Lung (tissue), 12 donors: Measurements from ENCODE around the gene TMEM245. TPM values are rescaled to one million over a fixed set of nuclear protein-coding genes. Genes with fewer than 3 reads are reported as not detected.

Experiments used
- ATAC-seq: fragments of 200-7000 bp; cut with Tn5 transposase; one replicate; pipeline ENCODE4 v1.9.1; 2020; ENCODE audit warnings: moderate number of reproducible peaks; ENCODE audit not compliant: insufficient read depth, low FRiP score
- DNase-seq, 3 donors: peaks; one replicate each; pipeline ENCODE4 v3.0.0-alpha.2; 2013 to 2017
- H3K27ac ChIP-seq, 2 donors: one replicate each; pipeline ENCODE4 v1.5.1; 2013; ENCODE audit warnings: mild to moderate bottlenecking in 2 of 2, moderate library complexity in 2 of 2, control low read depth in 1 of 2, inconsistent platforms in 1 of 2, low read depth in 1 of 2, low read length in 1 of 2
- H3K27me3 ChIP-seq, 3 donors: one replicate each; pipeline ENCODE4 v1.5.1; 2013; ENCODE audit warnings: low read length in 2 of 3; ENCODE audit not compliant: control insufficient read depth in 3 of 3, insufficient read depth in 3 of 3
- H3K36me3 ChIP-seq, 4 donors: one replicate each; pipeline ENCODE4 v1.5.1; 2013; ENCODE audit warnings: low read length in 4 of 4, mild to moderate bottlenecking in 1 of 4, moderate library complexity in 1 of 4; ENCODE audit not compliant: control insufficient read depth in 4 of 4, insufficient read depth in 4 of 4
- H3K4me1 ChIP-seq, 5 donors: one replicate each; pipeline ENCODE4 v1.5.1; 2013; ENCODE audit warnings: low read length in 5 of 5, mild to moderate bottlenecking in 2 of 5, moderate library complexity in 1 of 5; ENCODE audit not compliant: control insufficient read depth in 5 of 5, insufficient read depth in 5 of 5
- H3K4me3 ChIP-seq: one replicate; pipeline ENCODE4 v1.5.1; 2013; ENCODE audit warnings: mild to moderate bottlenecking, control low read depth, moderate library complexity
- H3K9ac ChIP-seq, 2 donors: one replicate each; pipeline ENCODE4 v1.5.1; 2013; ENCODE audit warnings: low read length in 2 of 2, control low read depth in 1 of 2; ENCODE audit not compliant: insufficient read depth in 1 of 2
- H3K9me3 ChIP-seq, 4 donors: one replicate each; pipeline ENCODE4 v1.5.1; 2013; ENCODE audit warnings: low read length in 3 of 4, mild to moderate bottlenecking in 1 of 4, moderate library complexity in 1 of 4; ENCODE audit not compliant: control insufficient read depth in 4 of 4, insufficient read depth in 3 of 4
- WGBS, 2 donors: extraction: QIAGEN DNeasy Blood & Tissue Kit; methylation state at CpG; one replicate each; pipeline ENCODE4 v1.1.7; 2013; 5-methylcytosine and 5-hydroxymethylcytosine counted together
- polyA plus RNA-seq, 2 donors: library from polyadenylated mRNA; stranded (reverse); fragments of 200-250 nt; gene quantifications; one replicate each; pipeline ENCODE4 v1.2.1, GENCODE V29; 2013
- total RNA-seq, 2 donors: library from RNA; depleted of rRNA in 1 of 2; stranded (reverse); fragments of >200 nt in 1 of 2; gene quantifications; one replicate each; pipeline ENCODE4 v1.2.1, GENCODE V29; 2014 to 2021
- TF ChIP-seq, protein P1 (sequence below): IDR thresholded peaks from 2 replicates; pipeline ENCODE4 v1.5.1; 2012; ENCODE audit warnings: mild to moderate bottlenecking; ENCODE audit errors: control extremely low read depth, extremely low read depth
- donor health status: control.
- donor health status: control.
- donor health status: Bipolar disorder and iron deficiency.
- donor health status: healthy.
- donor health status: DM: yes; HTN: yes; CAD: no.

The TMEM245 gene
- total and polyA plus RNA-seq, 4 donors = 15.0 to 137 (median 42.0) TPM

DNA sequence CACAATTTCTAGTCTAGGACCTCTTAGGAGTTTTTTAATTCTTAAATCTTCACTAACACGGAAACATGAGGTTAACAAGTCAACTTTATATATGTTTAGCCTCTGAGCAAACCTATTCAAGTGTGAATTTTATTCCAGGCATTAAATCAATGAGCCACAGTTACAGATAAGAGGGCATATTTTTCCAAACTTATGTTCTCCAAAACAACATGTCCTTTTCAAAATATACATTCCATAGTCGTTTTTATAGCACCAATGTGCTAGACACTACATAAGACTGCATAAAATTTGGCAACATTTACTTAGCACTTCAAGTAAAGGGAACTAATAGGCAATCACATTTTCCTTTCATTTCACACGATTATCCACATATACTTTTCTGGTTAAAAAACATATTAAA is 6.5 kb downstream of the TMEM245 start:
- Histone ChIP-seq H3K4me3 (no peak overlapping the region), H3K9ac (no peak overlapping the region), H3K27ac (peak overlapping the region in 1 of 2 donors; percentile 85), H3K9me3 (no peaks in the 10 kb centered on the region), H3K27me3 (no peaks in the 10 kb centered on the region), H3K36me3 (peaks cover 0 to 5% (median 0%) of the 10 kb centered on the region in 4 donors), H3K4me1 (peaks cover 9 to 44% (median 24%) of the 10 kb centered on the region in 5 donors)
- TF ChIP-seq, protein P1, sequence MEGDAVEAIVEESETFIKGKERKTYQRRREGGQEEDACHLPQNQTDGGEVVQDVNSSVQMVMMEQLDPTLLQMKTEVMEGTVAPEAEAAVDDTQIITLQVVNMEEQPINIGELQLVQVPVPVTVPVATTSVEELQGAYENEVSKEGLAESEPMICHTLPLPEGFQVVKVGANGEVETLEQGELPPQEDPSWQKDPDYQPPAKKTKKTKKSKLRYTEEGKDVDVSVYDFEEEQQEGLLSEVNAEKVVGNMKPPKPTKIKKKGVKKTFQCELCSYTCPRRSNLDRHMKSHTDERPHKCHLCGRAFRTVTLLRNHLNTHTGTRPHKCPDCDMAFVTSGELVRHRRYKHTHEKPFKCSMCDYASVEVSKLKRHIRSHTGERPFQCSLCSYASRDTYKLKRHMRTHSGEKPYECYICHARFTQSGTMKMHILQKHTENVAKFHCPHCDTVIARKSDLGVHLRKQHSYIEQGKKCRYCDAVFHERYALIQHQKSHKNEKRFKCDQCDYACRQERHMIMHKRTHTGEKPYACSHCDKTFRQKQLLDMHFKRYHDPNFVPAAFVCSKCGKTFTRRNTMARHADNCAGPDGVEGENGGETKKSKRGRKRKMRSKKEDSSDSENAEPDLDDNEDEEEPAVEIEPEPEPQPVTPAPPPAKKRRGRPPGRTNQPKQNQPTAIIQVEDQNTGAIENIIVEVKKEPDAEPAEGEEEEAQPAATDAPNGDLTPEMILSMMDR = no peak
- 41 to 70% methylated on average over 3 of the region's 3 CpGs for WGBS, 2 donors
- no peak for DNase-seq
- no peak for ATAC-seq

DNA sequence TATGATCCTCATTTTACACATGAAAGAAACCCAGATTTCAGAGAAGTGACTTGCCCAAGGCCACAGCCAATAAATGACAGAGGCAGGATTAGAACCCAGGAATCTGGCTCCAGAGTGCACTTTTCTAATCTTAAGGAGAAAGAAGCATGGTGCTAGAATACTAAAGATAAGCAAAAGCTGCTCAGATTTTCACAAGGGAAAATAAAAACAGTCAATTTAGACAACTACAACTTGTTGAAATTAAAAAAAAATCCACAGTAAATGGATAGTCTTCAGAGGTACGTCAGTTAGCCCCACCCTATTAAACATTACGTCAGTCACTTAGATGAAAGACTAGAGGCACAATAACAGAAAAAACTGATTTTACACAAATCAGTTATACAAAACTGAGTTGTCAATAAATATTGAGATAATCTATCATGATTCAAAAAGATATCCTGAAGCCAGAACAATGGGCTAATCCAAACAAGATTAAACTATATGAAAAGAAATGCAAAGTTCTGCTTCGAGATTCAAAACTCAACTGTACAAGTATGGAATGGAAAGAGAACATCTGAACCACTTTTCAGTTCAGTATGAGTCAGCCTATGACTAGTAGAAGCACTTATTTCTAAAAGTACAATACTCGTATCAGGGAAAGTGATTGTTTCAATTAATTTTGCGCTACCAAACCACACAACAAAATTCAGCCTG is 9.3 kb downstream of the TMEM245 start:
- Histone ChIP-seq H3K9ac (no peak overlapping the region), H3K4me1 (peaks cover 5 to 34% (median 17%) of the 10 kb centered on the region in 5 donors), H3K27me3 (no peaks in the 10 kb centered on the region), H3K27ac (peak overlapping the region; percentile 47 to 87), H3K9me3 (peaks cover 0 to 1% (median 0%) of the 10 kb centered on the region in 4 donors), H3K4me3 (no peak overlapping the region), H3K36me3 (peaks cover 0 to 3% (median 1%) of the 10 kb centered on the region in 4 donors)
- peak; percentile 22 for ATAC-seq
- TF ChIP-seq, protein P1 = no peak
- WGBS, 2 donors = 28 to 56% methylated on average over 5 of the region's 5 CpGs
- no peak for DNase-seq

DNA sequence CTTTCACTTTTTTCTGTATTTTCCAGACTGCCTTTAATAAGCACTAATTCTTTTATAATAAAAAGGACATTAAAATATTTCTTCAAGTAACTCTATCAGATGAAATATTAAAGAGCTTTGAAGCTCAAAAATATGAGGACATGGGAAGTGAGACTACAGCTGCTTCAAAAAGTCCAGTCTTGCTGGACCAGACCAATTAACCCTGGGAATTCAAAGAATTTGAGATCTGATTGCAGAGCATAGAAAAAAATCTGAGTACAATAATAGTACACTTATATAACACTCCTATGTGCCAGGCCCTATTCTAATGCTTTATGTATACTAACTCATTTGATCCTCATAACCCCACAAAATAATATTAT is 9.8 kb downstream of the TMEM245 start:
- Histone ChIP-seq H3K9ac (no peak overlapping the region), H3K4me3 (no peak overlapping the region), H3K4me1 (peaks cover 5 to 34% (median 17%) of the 10 kb centered on the region in 5 donors), H3K36me3 (peaks cover 0 to 7% (median 4%) of the 10 kb centered on the region in 4 donors), H3K27ac (peak overlapping the region; percentile 47 to 87), H3K9me3 (peaks cover 0 to 2% (median 0%) of the 10 kb centered on the region in 4 donors), H3K27me3 (no peaks in the 10 kb centered on the region)
- DNase-seq (no peak), ATAC-seq (no peak)
- TF ChIP-seq, protein P1 = no peak
